Liver (tissue), 9 donors: ENCODE data around the gene PTGS2. TPM values are rescaled to one million over a fixed set of nuclear protein-coding genes. Genes with fewer than 3 reads are reported as not detected.

Experiments
- DNase-seq: peaks from one replicate; pipeline ENCODE4 v3.0.0-alpha.2; 2017; ENCODE audit warnings: low spot score
- H3K27ac ChIP-seq, 2 donors: one replicate each; pipeline ENCODE4 v1.7.0; 2013; ENCODE audit warnings: inconsistent platforms in 2 of 2, low read length in 2 of 2, control low read depth in 1 of 2, low read depth in 1 of 2, mild to moderate bottlenecking in 1 of 2
- H3K27me3 ChIP-seq, 4 donors: one replicate each; pipeline versions ENCODE4 v1.6.1 to v1.7.0; 2013; ENCODE audit warnings: low read length in 3 of 4, inconsistent platforms in 1 of 4, mild to moderate bottlenecking in 1 of 4, moderate library complexity in 1 of 4; ENCODE audit not compliant: control insufficient read depth in 4 of 4, insufficient read depth in 4 of 4
- H3K36me3 ChIP-seq, 4 donors: one replicate each; pipeline versions ENCODE4 v1.6.1 to v1.7.0; 2013; ENCODE audit warnings: low read length in 3 of 4, mild to moderate bottlenecking in 3 of 4, low read depth in 1 of 4, moderate library complexity in 1 of 4; ENCODE audit not compliant: control insufficient read depth in 4 of 4, insufficient read depth in 3 of 4
- H3K4me1 ChIP-seq, 4 donors: one replicate each; pipeline versions ENCODE4 v1.6.1 to v1.7.0; 2013; ENCODE audit warnings: low read length in 3 of 4, mild to moderate bottlenecking in 3 of 4, moderate library complexity in 1 of 4; ENCODE audit not compliant: control insufficient read depth in 4 of 4, insufficient read depth in 4 of 4
- H3K4me3 ChIP-seq, 3 donors: one replicate each; pipeline versions ENCODE4 v1.6.1 to v1.7.0; 2013; ENCODE audit warnings: low read length in 3 of 3, control low read depth in 1 of 3, low read depth in 1 of 3, mild to moderate bottlenecking in 1 of 3
- H3K9ac ChIP-seq, 2 donors: one replicate each; pipeline ENCODE4 v1.7.0; 2013; ENCODE audit warnings: low read length in 2 of 2, mild to moderate bottlenecking in 2 of 2, moderate library complexity in 2 of 2, control low read depth in 1 of 2, low read depth in 1 of 2
- H3K9me3 ChIP-seq, 4 donors: one replicate each; pipeline versions ENCODE4 v1.6.1 to v1.7.0; 2013; ENCODE audit warnings: low read length in 3 of 4; ENCODE audit not compliant: control insufficient read depth in 4 of 4
- ATF3 ChIP-seq: IDR thresholded peaks from 2 replicates; pipeline ENCODE4 v1.6.1; 2016; ENCODE audit warnings: antibody characterized with exemption
- CTCF ChIP-seq: fragments of 150-350 bp; IDR thresholded peaks from 2 replicates; pipeline ENCODE4 v1.5.1; 2017; ENCODE audit warnings: improper control_type of control experiment, low read depth, low read length; ENCODE audit not compliant: missing input control
- EGR1 ChIP-seq, 2 donors: IDR thresholded peaks; 2 replicates each; pipeline ENCODE4 v1.6.1; 2016 to 2018; ENCODE audit warnings: antibody characterized with exemption in 2 of 2, low read depth in 2 of 2
- FOXA2 ChIP-seq: IDR thresholded peaks from 2 replicates; pipeline ENCODE4 v1.6.1; 2016; ENCODE audit warnings: antibody characterized with exemption
- HNF4A ChIP-seq, 2 donors: conservative IDR thresholded peaks; 2 replicates each; pipeline ENCODE4 v1.6.1; 2016; ENCODE audit warnings: antibody characterized with exemption in 2 of 2, mild to moderate bottlenecking in 2 of 2
- NR2F2 ChIP-seq: IDR thresholded peaks from 2 replicates; pipeline ENCODE4 v1.6.1; 2016; ENCODE audit warnings: antibody characterized with exemption
- ZBTB33 ChIP-seq: IDR thresholded peaks from 2 replicates; pipeline ENCODE4 v1.6.1; 2016; ENCODE audit warnings: antibody characterized with exemption
- WGBS: extraction: QIAGEN DNeasy Blood & Tissue Kit; methylation state at CpG from one replicate; pipeline ENCODE4 v1.1.7; 2013; 5-methylcytosine and 5-hydroxymethylcytosine counted together
- polyA plus RNA-seq, 2 donors: library from polyadenylated mRNA; stranded (reverse) in 1 of 2; unstranded in 1 of 2; fragments of 200-250 nt in 1 of 2; fragments of >200 nt in 1 of 2; fragmentation: Nextera tagmentation in 1 of 2; extraction: Ambion mirVana in 1 of 2; gene quantifications; one replicate each; pipeline versions ENCODE4 v1.2.1 to v1.2.3, GENCODE V29; 2013 to 2015
- total RNA-seq, 2 donors: library from RNA; depleted of rRNA; stranded (reverse); fragments of >200 nt; gene quantifications; one replicate each; pipeline ENCODE4 v1.2.3, GENCODE V29; 2014
- TF ChIP-seq, protein P1 (sequence below): IDR thresholded peaks from 2 replicates; pipeline ENCODE4 v1.6.1; 2016; ENCODE audit warnings: antibody characterized with exemption, mild to moderate bottlenecking
- donor health status: healthy.
- donor health status: healthy.
- donor health status: healthy.
- donor health status: healthy.
- donor health status: healthy.

PTGS2 gene
- total and polyA plus RNA-seq, 4 donors = 0.11 to 0.33 (median 0.29) TPM

DNA sequence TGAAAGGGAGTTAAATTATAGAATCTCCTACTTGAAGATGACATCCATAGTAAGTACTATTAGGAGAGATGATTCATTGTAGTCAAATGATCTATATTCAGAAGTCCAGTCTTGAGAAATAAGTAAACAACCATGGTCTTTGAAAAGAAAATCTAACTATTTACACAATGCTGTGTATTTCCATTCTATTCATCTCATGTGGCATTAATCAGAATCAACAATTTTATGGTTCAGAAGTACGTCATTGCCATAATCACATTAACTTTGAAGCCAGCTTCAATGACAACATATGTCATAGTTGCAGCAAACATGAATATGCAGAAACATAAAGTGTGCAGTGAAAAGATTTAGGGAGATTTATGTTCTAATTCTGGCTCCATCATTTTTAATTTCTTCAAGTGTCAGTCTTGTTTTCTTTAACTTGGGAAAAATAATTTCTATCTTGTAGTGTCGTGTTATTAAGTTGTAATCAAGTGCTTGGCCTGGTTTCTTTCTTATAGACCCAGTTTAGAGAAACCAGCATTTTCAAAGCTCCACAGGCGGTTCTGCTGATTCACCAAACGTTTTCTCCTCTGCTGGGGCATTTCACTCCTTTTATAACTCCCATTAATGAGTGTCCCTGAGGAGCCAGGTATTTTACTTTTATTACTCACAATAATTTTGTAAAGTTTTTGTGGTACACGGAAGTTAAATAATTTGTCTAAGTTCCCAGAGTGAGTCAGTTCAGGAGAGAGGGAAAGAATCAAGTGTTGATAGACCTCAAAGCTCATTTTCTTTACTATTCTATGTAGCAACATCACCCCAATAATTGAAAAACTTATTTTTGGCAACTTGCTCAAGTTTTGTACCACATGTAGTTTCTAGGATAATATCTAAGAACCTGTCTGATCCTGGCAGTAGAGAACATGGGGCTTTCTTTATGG is 35.9 kb upstream of the PTGS2 start:
- Histone ChIP-seq H3K4me3 (no peak overlapping the region), H3K9me3 (no peaks in the 10 kb centered on the region), H3K27ac (no peak overlapping the region), H3K36me3 (no peaks in the 10 kb centered on the region), H3K9ac (no peak overlapping the region), H3K27me3 (no peaks in the 10 kb centered on the region), H3K4me1 (no peaks in the 10 kb centered on the region)
- WGBS = 69% methylated on average over 5 of the region's 5 CpGs
- TF ChIP-seq ATF3 = no peak
- no peak for DNase-seq

GRCh38 chr1:186710696-186711095 is 30.5 kb upstream of the PTGS2 start:
- H3K36me3 ChIP-seq = no peaks in the 10 kb centered on the region
- H3K4me1 ChIP-seq = no peaks in the 10 kb centered on the region
- no peaks in the 10 kb centered on the region for H3K9me3 ChIP-seq
- 83% methylated on average over 2 of the region's 2 CpGs for WGBS
- H3K9ac ChIP-seq = no peak overlapping the region
- H3K27ac ChIP-seq = no peak overlapping the region
- DNase-seq = no peak
- no peak overlapping the region for H3K4me3 ChIP-seq
- TF ChIP-seq NR2F2 (no peak), HNF4A (conservative IDR thresholded peaks at IDR 0.05) (no peak), FOXA2 (no peak), CTCF (no peak)
- peaks cover 0 to 4% (median 0%) of the 10 kb centered on the region in 4 donors for H3K27me3 ChIP-seq

DNA sequence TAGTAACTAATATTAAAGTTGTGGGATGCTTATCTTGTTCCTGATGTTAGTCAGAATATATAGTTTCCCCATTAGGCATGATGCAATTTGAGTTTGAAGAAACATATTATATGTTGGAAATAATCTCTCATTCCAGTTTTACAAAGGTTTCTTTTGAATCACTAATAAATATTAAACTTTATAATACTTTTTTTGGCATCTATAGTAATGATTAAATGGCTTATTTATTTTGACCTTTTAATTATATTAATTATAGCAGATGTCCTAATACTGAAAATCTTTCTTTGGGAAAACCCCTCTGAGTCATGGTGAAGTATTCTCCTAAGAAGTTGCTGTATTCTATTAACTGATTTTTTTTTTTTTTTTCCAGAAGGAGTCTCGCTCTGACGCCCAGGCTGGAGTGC is 28.5 kb upstream of the PTGS2 start:
- Histone ChIP-seq H3K27me3 (peaks cover 0 to 7% (median 0%) of the 10 kb centered on the region in 4 donors), H3K4me1 (no peaks in the 10 kb centered on the region), H3K4me3 (no peak overlapping the region), H3K9ac (no peak overlapping the region), H3K36me3 (no peaks in the 10 kb centered on the region), H3K27ac (no peak overlapping the region), H3K9me3 (no peaks in the 10 kb centered on the region)
- 90% methylated on average over 2 of the region's 2 CpGs for WGBS
- TF ChIP-seq EGR1 (IDR thresholded peaks at IDR 0.05; ENCODE audit: low read depth in 2 of 2) (no peak), ZBTB33 (no peak)
- TF ChIP-seq, protein P1, sequence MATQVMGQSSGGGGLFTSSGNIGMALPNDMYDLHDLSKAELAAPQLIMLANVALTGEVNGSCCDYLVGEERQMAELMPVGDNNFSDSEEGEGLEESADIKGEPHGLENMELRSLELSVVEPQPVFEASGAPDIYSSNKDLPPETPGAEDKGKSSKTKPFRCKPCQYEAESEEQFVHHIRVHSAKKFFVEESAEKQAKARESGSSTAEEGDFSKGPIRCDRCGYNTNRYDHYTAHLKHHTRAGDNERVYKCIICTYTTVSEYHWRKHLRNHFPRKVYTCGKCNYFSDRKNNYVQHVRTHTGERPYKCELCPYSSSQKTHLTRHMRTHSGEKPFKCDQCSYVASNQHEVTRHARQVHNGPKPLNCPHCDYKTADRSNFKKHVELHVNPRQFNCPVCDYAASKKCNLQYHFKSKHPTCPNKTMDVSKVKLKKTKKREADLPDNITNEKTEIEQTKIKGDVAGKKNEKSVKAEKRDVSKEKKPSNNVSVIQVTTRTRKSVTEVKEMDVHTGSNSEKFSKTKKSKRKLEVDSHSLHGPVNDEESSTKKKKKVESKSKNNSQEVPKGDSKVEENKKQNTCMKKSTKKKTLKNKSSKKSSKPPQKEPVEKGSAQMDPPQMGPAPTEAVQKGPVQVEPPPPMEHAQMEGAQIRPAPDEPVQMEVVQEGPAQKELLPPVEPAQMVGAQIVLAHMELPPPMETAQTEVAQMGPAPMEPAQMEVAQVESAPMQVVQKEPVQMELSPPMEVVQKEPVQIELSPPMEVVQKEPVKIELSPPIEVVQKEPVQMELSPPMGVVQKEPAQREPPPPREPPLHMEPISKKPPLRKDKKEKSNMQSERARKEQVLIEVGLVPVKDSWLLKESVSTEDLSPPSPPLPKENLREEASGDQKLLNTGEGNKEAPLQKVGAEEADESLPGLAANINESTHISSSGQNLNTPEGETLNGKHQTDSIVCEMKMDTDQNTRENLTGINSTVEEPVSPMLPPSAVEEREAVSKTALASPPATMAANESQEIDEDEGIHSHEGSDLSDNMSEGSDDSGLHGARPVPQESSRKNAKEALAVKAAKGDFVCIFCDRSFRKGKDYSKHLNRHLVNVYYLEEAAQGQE = no peak
- DNase-seq = no peak
